Mesenchymal stem cell (in vitro differentiated cells and primary cell): ENCODE results near the gene REPIN1.

ENCODE experiments used
- DNase-seq: peaks from one replicate; pipeline ENCODE4 v3.0.0-alpha.2; 2013
- H2AFZ ChIP-seq: one replicate; pipeline ENCODE4 v1.6.1; 2013; ENCODE audit warnings: low read depth, mild to moderate bottlenecking, control low read depth, inconsistent platforms, low read length, moderate library complexity
- H2AK5ac ChIP-seq: 2 replicates; pipeline ENCODE4 v1.6.1; 2013; ENCODE audit warnings: low read length, moderate library complexity, mild to moderate bottlenecking, inconsistent platforms; ENCODE audit not compliant: severe bottlenecking
- H2BK120ac ChIP-seq: one replicate; pipeline ENCODE4 v1.6.1; 2013; ENCODE audit warnings: low read depth, mild to moderate bottlenecking, inconsistent platforms, low read length, moderate library complexity
- H2BK12ac ChIP-seq, 2 experiments: one replicate each; pipeline ENCODE4 v1.6.1; 2013; ENCODE audit warnings: inconsistent platforms in 2 of 2, low read length in 2 of 2, mild to moderate bottlenecking in 2 of 2, moderate library complexity in 2 of 2, control low read depth in 1 of 2
- H2BK15ac ChIP-seq: one replicate; pipeline ENCODE4 v1.6.1; 2013; ENCODE audit warnings: mild to moderate bottlenecking, low read depth, inconsistent platforms; ENCODE audit not compliant: poor library complexity, severe bottlenecking
- H2BK5ac ChIP-seq: 2 replicates; pipeline ENCODE4 v1.6.1; 2013; ENCODE audit warnings: low read depth, mild to moderate bottlenecking, low read length, control low read depth, inconsistent platforms; ENCODE audit not compliant: poor library complexity, severe bottlenecking
- H3K14ac ChIP-seq, 2 experiments: one replicate each; pipeline ENCODE4 v1.6.1; 2013; ENCODE audit warnings: inconsistent platforms in 2 of 2, low read length in 2 of 2, control low read depth in 1 of 2, mild to moderate bottlenecking in 1 of 2, moderate library complexity in 1 of 2
- H3K18ac ChIP-seq, 2 experiments: one replicate each; pipeline ENCODE4 v1.6.1; 2013; ENCODE audit warnings: inconsistent platforms in 2 of 2, low read length in 2 of 2, control low read depth in 1 of 2, low read depth in 1 of 2, mild to moderate bottlenecking in 1 of 2
- H3K23ac ChIP-seq, 2 experiments: one replicate each; pipeline ENCODE4 v1.6.1; 2013; ENCODE audit warnings: inconsistent platforms in 2 of 2, low read length in 2 of 2, mild to moderate bottlenecking in 2 of 2, moderate library complexity in 2 of 2, control low read depth in 1 of 2
- H3K27ac ChIP-seq: 2 replicates; pipeline ENCODE4 v1.5.1; 2013; ENCODE audit warnings: mild to moderate bottlenecking, moderate library complexity, low read length, control low read depth, inconsistent platforms; ENCODE audit not compliant: poor library complexity, severe bottlenecking
- H3K27me3 ChIP-seq, 2 experiments: 2 replicates each; pipeline versions ENCODE4 v1.6.1 to v1.7.0; 2013; ENCODE audit warnings: low read length in 2 of 2, mild to moderate bottlenecking in 2 of 2, moderate library complexity in 2 of 2, control low read depth in 1 of 2, inconsistent platforms in 1 of 2; ENCODE audit not compliant: control insufficient read depth in 1 of 2, insufficient read depth in 1 of 2
- H3K36me3 ChIP-seq, 2 experiments: 2 replicates each; pipeline versions ENCODE4 v1.6.1 to v1.7.0; 2013; ENCODE audit warnings: low read length in 2 of 2, control low read depth in 1 of 2, inconsistent platforms in 1 of 2, low read depth in 1 of 2, mild to moderate bottlenecking in 1 of 2; ENCODE audit not compliant: insufficient read depth in 2 of 2, control insufficient read depth in 1 of 2
- H3K4ac ChIP-seq, 2 experiments: one replicate each; pipeline ENCODE4 v1.6.1; 2013; ENCODE audit warnings: inconsistent platforms in 2 of 2, low read length in 2 of 2, mild to moderate bottlenecking in 2 of 2, moderate library complexity in 2 of 2, control low read depth in 1 of 2, low read depth in 1 of 2
- H3K4me1 ChIP-seq: 2 replicates; pipeline ENCODE4 v1.6.1; 2013; ENCODE audit warnings: low read depth, low read length, control low read depth; ENCODE audit not compliant: control insufficient read depth, insufficient read depth
- H3K4me2 ChIP-seq: 2 replicates; pipeline ENCODE4 v1.6.1; 2013; ENCODE audit warnings: low read length, mild to moderate bottlenecking, inconsistent platforms; ENCODE audit not compliant: poor library complexity, severe bottlenecking
- H3K4me3 ChIP-seq, 2 experiments: 2 replicates each; pipeline versions ENCODE4 v1.5.1 to v1.7.0; 2013; ENCODE audit warnings: low read length in 2 of 2, mild to moderate bottlenecking in 2 of 2, control low read depth in 1 of 2, low read depth in 1 of 2; ENCODE audit not compliant: insufficient read depth in 1 of 2
- H3K79me1 ChIP-seq: replicated peaks from 2 replicates; pipeline ENCODE4 v1.6.1; 2013; ENCODE audit warnings: mild to moderate bottlenecking, control low read depth, low read length, inconsistent platforms; ENCODE audit not compliant: poor library complexity, severe bottlenecking
- H3K9ac ChIP-seq: 2 replicates; pipeline ENCODE4 v1.7.0; 2013; ENCODE audit warnings: mild to moderate bottlenecking, low read length, moderate library complexity
- H3K9me3 ChIP-seq: 2 replicates; pipeline ENCODE4 v1.7.0; 2013; ENCODE audit warnings: mild to moderate bottlenecking, low read length; ENCODE audit not compliant: control insufficient read depth
- H4K8ac ChIP-seq: one replicate; pipeline ENCODE4 v1.6.1; 2013; ENCODE audit warnings: inconsistent platforms, mild to moderate bottlenecking, low read length, moderate library complexity
- H4K91ac ChIP-seq: one replicate; pipeline ENCODE4 v1.6.1; 2013; ENCODE audit warnings: mild to moderate bottlenecking, low read length, inconsistent platforms
- WGBS: methylation state at CpG from one replicate; pipeline ENCODE4 v1.1.7; 2013; ENCODE audit warnings: mixed read lengths; 5-methylcytosine and 5-hydroxymethylcytosine counted together

The REPIN1 gene

GRCh38 chr7:150400788-150401423 lies 32.3 kb downstream of the REPIN1 start:
- Histone ChIP-seq H2BK12ac (no peak overlapping the region), H3K9me3 (no peaks in the 10 kb centered on the region), H2BK15ac (no peak overlapping the region), H3K79me1 (peaks cover 14% of the 10 kb centered on the region), H2BK5ac (no peak overlapping the region), H3K18ac (no peak overlapping the region), H3K4me3 (no peak overlapping the region), H4K8ac (peak overlapping the region; percentile 29), H3K27me3 (no peaks in the 10 kb centered on the region), H3K9ac (no peak overlapping the region), H3K14ac (no peak overlapping the region), H3K4me2 (no peak overlapping the region), H2AK5ac (no peak overlapping the region), H3K27ac (no peak overlapping the region), H3K36me3 (peaks cover 11 to 30% of the 10 kb centered on the region in 2 experiments), H3K4me1 (peaks cover 28% of the 10 kb centered on the region), H4K91ac (no peak overlapping the region), H3K23ac (no peak overlapping the region), H2AFZ (no peak overlapping the region), H3K4ac (peak overlapping the region in 1 of 2 experiments; percentile 41), H2BK120ac (no peak overlapping the region)
- no peak for DNase-seq
- WGBS: 93% methylated on average over 15 of the region's 15 CpGs

GRCh38 chr7:150401424-150401790 lies 32.8 kb downstream of the REPIN1 start:
- Histone ChIP-seq H3K27me3 (no peaks in the 10 kb centered on the region), H3K79me1 (peaks cover 12% of the 10 kb centered on the region), H4K8ac (no peak overlapping the region), H2BK5ac (no peak overlapping the region), H2AFZ (no peak overlapping the region), H3K9me3 (no peaks in the 10 kb centered on the region), H3K9ac (no peak overlapping the region), H3K4me1 (peaks cover 33% of the 10 kb centered on the region), H3K27ac (no peak overlapping the region), H3K14ac (no peak overlapping the region), H3K4ac (peak overlapping the region in 1 of 2 experiments; percentile 41), H3K4me2 (no peak overlapping the region), H3K36me3 (peaks cover 10 to 27% of the 10 kb centered on the region in 2 experiments), H2AK5ac (no peak overlapping the region), H2BK15ac (no peak overlapping the region), H3K4me3 (no peak overlapping the region), H3K23ac (no peak overlapping the region), H2BK120ac (no peak overlapping the region), H3K18ac (no peak overlapping the region), H2BK12ac (no peak overlapping the region), H4K91ac (no peak overlapping the region)
- no peak for DNase-seq
- WGBS: no CpG with 5 or more reads among the region's 1 CpG

- H2BK15ac ChIP-seq: no peak overlapping the region
- no peaks in the 10 kb centered on the region for H3K9me3 ChIP-seq
- 71% methylated on average over 6 of the region's 7 CpGs for WGBS
- no peak overlapping the region for H3K18ac ChIP-seq
- no peak overlapping the region for H3K9ac ChIP-seq
- H2BK5ac ChIP-seq: no peak overlapping the region
- no peak overlapping the region for H2AFZ ChIP-seq
- H3K27me3 ChIP-seq: no peaks in the 10 kb centered on the region
- DNase-seq: no peak
- no peak overlapping the region for H2AK5ac ChIP-seq
- H3K79me1 ChIP-seq: peaks cover 12% of the 10 kb centered on the region
- H3K14ac ChIP-seq: no peak overlapping the region
- no peak overlapping the region for H3K23ac ChIP-seq
- H4K8ac ChIP-seq: no peak overlapping the region
- no peak overlapping the region for H4K91ac ChIP-seq
- peaks cover 37% of the 10 kb centered on the region for H3K4me1 ChIP-seq
- peaks cover 10 to 21% of the 10 kb centered on the region in 2 experiments for H3K36me3 ChIP-seq
- no peak overlapping the region for H3K4me2 ChIP-seq
- H2BK12ac ChIP-seq: no peak overlapping the region
- H3K4me3 ChIP-seq: no peak overlapping the region
- H3K4ac ChIP-seq: no peak overlapping the region
- no peak overlapping the region for H2BK120ac ChIP-seq
- H3K27ac ChIP-seq: no peak overlapping the region
Measured at GRCh38 chr7:150401861-150402631, 33.4 kb downstream of the REPIN1 start.

- WGBS: 91% methylated on average over 13 of the region's 13 CpGs
- H3K27me3 ChIP-seq: no peaks in the 10 kb centered on the region
Measured at GRCh38 chr7:150402671-150403321, 34.2 kb downstream of the REPIN1 start.

More at GRCh38 chr7:150402671-150403321, 34.2 kb downstream of the REPIN1 start:
- no peak overlapping the region for H2AK5ac ChIP-seq
- no peak overlapping the region for H3K9ac ChIP-seq
- H3K14ac ChIP-seq: peak overlapping the region in 1 of 2 experiments; percentile 62
- no peak overlapping the region for H3K4me3 ChIP-seq
- no peak overlapping the region for H2AFZ ChIP-seq
- no peak overlapping the region for H4K91ac ChIP-seq
- peak overlapping the region in 1 of 2 experiments; percentile 31 for H2BK12ac ChIP-seq
- H3K23ac ChIP-seq: no peak overlapping the region
- H3K79me1 ChIP-seq: peaks cover 10% of the 10 kb centered on the region
- DNase-seq: no peak
- H2BK5ac ChIP-seq: no peak overlapping the region
- peaks cover 44% of the 10 kb centered on the region for H3K4me1 ChIP-seq
- no peak overlapping the region for H4K8ac ChIP-seq
- H3K27ac ChIP-seq: no peak overlapping the region
- H3K36me3 ChIP-seq: peaks cover 8 to 17% of the 10 kb centered on the region in 2 experiments
- H2BK15ac ChIP-seq: no peak overlapping the region
- no peak overlapping the region for H2BK120ac ChIP-seq
- H3K4ac ChIP-seq: peak overlapping the region in 1 of 2 experiments; percentile 0
- peak overlapping the region in 1 of 2 experiments; percentile 30 for H3K18ac ChIP-seq
- H3K9me3 ChIP-seq: no peaks in the 10 kb centered on the region
- no peak overlapping the region for H3K4me2 ChIP-seq
